A549 (cell line): ENCODE results near the gene TMEM214. TPM values are rescaled to one million over a fixed set of nuclear protein-coding genes. Genes with fewer than 3 reads are reported as not detected.

Experiments used
- ATAC-seq, 2 experiments: fragments of 200-7000 bp in 1 of 2; fragments of >200 bp in 1 of 2; cut with Nextera tagmentation in 1 of 2; cut with Tn5 transposase in 1 of 2; 3 replicates each; pipeline versions ENCODE4 v1.8.0 to v1.9.1; 2018 to 2020; ENCODE audit warnings: mild to moderate bottlenecking in 1 of 2, moderate library complexity in 1 of 2
- CTCF ChIA-PET: fragments of 300-600 bp; sonication (Branson Sonifier 250); formaldehyde crosslinking; extraction: SDS; loops from one replicate; lab custom pipeline; 2021; ENCODE audit warnings: antibody characterized with exemption, inconsistent platforms; lab: Yijun Ruan, JAX
- POLR2A ChIA-PET: fragments of 350-600 bp; formaldehyde crosslinking; extraction: SDS; loops from one replicate; lab custom pipeline; 2021; ENCODE audit warnings: antibody characterized with exemption, inconsistent platforms; lab: Yijun Ruan, JAX
- DNase-seq, 2 experiments: peaks; one replicate each; pipeline versions ENCODE4 v3.0.0 to v3.0.0-alpha.2; 2011 to 2016; ENCODE audit warnings: low read depth in 1 of 2, low spot score in 1 of 2
- FAIRE-seq: peaks from 2 replicates; lab custom pipeline; 2011; peaks lifted over from hg19 to GRCh38; lab: Jason Lieb, UNC
- H3K27ac ChIP-seq, 2 experiments: fragments of >200 bp; sonication (Bioruptor Twin); formaldehyde crosslinking; 3 replicates each; pipeline ENCODE4 v1.5.1; 2016 to 2017
- H3K4me1 ChIP-seq: fragments of >200 bp; sonication (Bioruptor Twin); formaldehyde crosslinking; 3 replicates; pipeline ENCODE4 v1.6.1; 2016
- H3K4me2 ChIP-seq: fragments of >200 bp; sonication (Bioruptor Twin); formaldehyde crosslinking; 3 replicates; pipeline ENCODE4 v1.6.1; 2016
- H3K4me3 ChIP-seq: fragments of >200 bp; sonication (Bioruptor Twin); formaldehyde crosslinking; 3 replicates; pipeline ENCODE4 v1.5.1; 2016
- H3K9me3 ChIP-seq: fragments of >200 bp; sonication (Bioruptor Twin); formaldehyde crosslinking; 3 replicates; pipeline ENCODE4 v1.6.1; 2016
- BHLHE40 ChIP-seq: IDR thresholded peaks from 2 replicates; pipeline ENCODE4 v1.6.1; 2012; ENCODE audit warnings: low read depth, low read length, inconsistent platforms
- CEBPB ChIP-seq, 2 experiments: fragments of >200 bp in 1 of 2; sonication (Bioruptor Twin) in 1 of 2; formaldehyde crosslinking in 1 of 2; IDR thresholded peaks; 2 replicates each; pipeline ENCODE4 v1.6.1; 2012 to 2016
- CTCF ChIP-seq: fragments of >200 bp; sonication (Bioruptor Twin); formaldehyde crosslinking; IDR thresholded peaks from 3 replicates; pipeline ENCODE4 v1.5.1; 2016
- EHMT2 ChIP-seq: fragments of 200-600 bp; sonication (generic); IDR thresholded peaks from 2 replicates; pipeline ENCODE4 v1.6.1; 2016; ENCODE audit warnings: antibody characterized with exemption, low read depth, mild to moderate bottlenecking, moderate library complexity
- ELK1 ChIP-seq: fragments of 150-350 bp; IDR thresholded peaks from 2 replicates; pipeline ENCODE4 v1.6.1; 2014; ENCODE audit warnings: low read depth, mild to moderate bottlenecking, low read length
- FOSL2 ChIP-seq, 2 experiments: fragments of 450-650 bp in 1 of 2; fragments of >200 bp in 1 of 2; sonication (Bioruptor Twin) in 1 of 2; formaldehyde crosslinking; IDR thresholded peaks; 2 replicates each; pipeline versions ENCODE4 v1.5.0 to v1.6.1; 2016 to 2020; ENCODE audit warnings: mild to moderate bottlenecking in 1 of 2, moderate library complexity in 1 of 2
- HDAC2 ChIP-seq: fragments of 200-600 bp; sonication (generic); IDR thresholded peaks from 2 replicates; pipeline ENCODE4 v1.6.1; 2016
- HES2 ChIP-seq: fragments of >200 bp; sonication (Bioruptor Twin); formaldehyde crosslinking; IDR thresholded peaks from 2 replicates; pipeline ENCODE4 v1.6.1; 2016
- HEYL ChIP-seq: fragments of 250-450 bp; sonication (Bioruptor Pico); IDR thresholded peaks from 2 replicates; pipeline ENCODE4 v1.8.0; 2021; ENCODE audit warnings: mild to moderate bottlenecking, moderate library complexity
- HMGXB4 ChIP-seq: fragments of 250-450 bp; sonication (Bioruptor Pico); IDR thresholded peaks from 2 replicates; pipeline ENCODE4 v1.5.0; 2021; ENCODE audit warnings: mild to moderate bottlenecking, moderate library complexity, borderline replicate concordance
- KDM1A ChIP-seq: fragments of 200-600 bp; sonication (generic); IDR thresholded peaks from 2 replicates; pipeline ENCODE4 v1.6.1; 2016; ENCODE audit warnings: low read depth, mild to moderate bottlenecking
- MAFK ChIP-seq: fragments of 450-650 bp; IDR thresholded peaks from 2 replicates; pipeline ENCODE4 v1.6.1; 2014; ENCODE audit not compliant: partially characterized antibody
- MYC ChIP-seq: IDR thresholded peaks from 2 replicates; pipeline ENCODE4 v1.6.1; 2012; ENCODE audit warnings: mild to moderate bottlenecking, inconsistent platforms, low read length, improper control_type of control experiment, borderline replicate concordance
- NR3C1 ChIP-seq: fragments of >200 bp; sonication (Bioruptor Twin); formaldehyde crosslinking; IDR thresholded peaks from 3 replicates; pipeline ENCODE4 v1.6.1; 2017
- POLR2A ChIP-seq: IDR thresholded peaks from 2 replicates; pipeline ENCODE4 v1.6.1; 2012; ENCODE audit warnings: mild to moderate bottlenecking, low read length
- RARB ChIP-seq: fragments of 250-450 bp; sonication (Bioruptor Pico); IDR thresholded peaks from 2 replicates; pipeline ENCODE4 v1.8.0; 2021; ENCODE audit warnings: mild to moderate bottlenecking, moderate library complexity
- RCOR1 ChIP-seq: fragments of 150-350 bp; IDR thresholded peaks from 2 replicates; pipeline ENCODE4 v1.6.1; 2014; ENCODE audit warnings: antibody characterized with exemption, low read length, low read depth
- RNF2 ChIP-seq: fragments of 200-600 bp; sonication (generic); IDR thresholded peaks from 2 replicates; pipeline ENCODE4 v1.6.1; 2016; ENCODE audit warnings: low read depth, mild to moderate bottlenecking, antibody characterized with exemption, moderate library complexity, borderline replicate concordance
- TFCP2L1 ChIP-seq: fragments of 250-450 bp; sonication (Bioruptor Pico); IDR thresholded peaks from 2 replicates; pipeline ENCODE4 v1.5.0; 2021; ENCODE audit warnings: mild to moderate bottlenecking
- TP53 ChIP-seq: fragments of 250-450 bp; sonication (Bioruptor Pico); IDR thresholded peaks from 2 replicates; pipeline ENCODE4 v1.5.0; 2021; ENCODE audit warnings: mild to moderate bottlenecking, moderate library complexity
- ZFP36 ChIP-seq: fragments of 450-650 bp; IDR thresholded peaks from 2 replicates; pipeline ENCODE4 v1.6.1; 2014; ENCODE audit warnings: borderline replicate concordance; ENCODE audit not compliant: partially characterized antibody
- ZNF302 ChIP-seq: fragments of 250-450 bp; sonication (Bioruptor Pico); IDR thresholded peaks from 2 replicates; pipeline ENCODE4 v1.9.0; 2021; ENCODE audit warnings: inconsistent platforms, mild to moderate bottlenecking, moderate library complexity
- ZSCAN20 ChIP-seq: fragments of 250-450 bp; sonication (Bioruptor Pico); IDR thresholded peaks from 2 replicates; pipeline ENCODE4 v1.8.0; 2022; ENCODE audit warnings: mild to moderate bottlenecking, moderate library complexity
- WGBS: methylation state at CpG from one replicate; pipeline ENCODE4 v1.1.6; 2017; ENCODE audit errors: missing lambda C conversion rate; 5-methylcytosine and 5-hydroxymethylcytosine counted together
- polyA plus RNA-seq, 4 experiments: library from polyadenylated mRNA; depleted of rRNA in 3 of 4; stranded (reverse); fragments of >200 nt; fragmentation: RNase III in 1 of 4; extraction: RNeasy Plus Mini Kit Qiagen cat#74134 plus additional on column Dnase treatment in 1 of 4; gene quantifications; 2 replicates in 3 of 4; 3 replicates in 1 of 4; pipeline ENCODE4 v1.2.3, GENCODE V29; 2011 to 2017
- TF ChIP-seq, protein P1 (sequence below): IDR thresholded peaks from 2 replicates; pipeline ENCODE4 v1.6.1; 2012
- TF ChIP-seq, protein P2 (sequence below): fragments of 200-600 bp; sonication (generic); IDR thresholded peaks from 2 replicates; pipeline ENCODE4 v1.6.1; 2016; ENCODE audit warnings: antibody characterized with exemption, mild to moderate bottlenecking, moderate library complexity

The TMEM214 gene
- polyA plus RNA-seq, 2 of the 4 experiments (the other 2 are of a cell fraction): 54.3 to 74.9 TPM

GRCh38 chr2:27050281-27050995 is 17.7 kb downstream of the TMEM214 start (continued):
- peak; percentile 87 for TF ChIP-seq HMGXB4 (CRISPR knock-in tag)
- TF ChIP-seq ZSCAN20: no peak
- TF ChIP-seq KDM1A: no peak
- peak; percentile 22 for TF ChIP-seq MAFK
- TF ChIP-seq EHMT2: no peak
- peak; percentile 97 for TF ChIP-seq POLR2A
- TF ChIP-seq, protein P1, sequence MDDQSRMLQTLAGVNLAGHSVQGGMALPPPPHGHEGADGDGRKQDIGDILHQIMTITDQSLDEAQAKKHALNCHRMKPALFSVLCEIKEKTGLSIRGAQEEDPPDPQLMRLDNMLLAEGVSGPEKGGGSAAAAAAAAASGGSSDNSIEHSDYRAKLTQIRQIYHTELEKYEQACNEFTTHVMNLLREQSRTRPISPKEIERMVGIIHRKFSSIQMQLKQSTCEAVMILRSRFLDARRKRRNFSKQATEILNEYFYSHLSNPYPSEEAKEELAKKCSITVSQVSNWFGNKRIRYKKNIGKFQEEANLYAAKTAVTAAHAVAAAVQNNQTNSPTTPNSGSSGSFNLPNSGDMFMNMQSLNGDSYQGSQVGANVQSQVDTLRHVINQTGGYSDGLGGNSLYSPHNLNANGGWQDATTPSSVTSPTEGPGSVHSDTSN: no peak; the same call in 1 of the 2 replicates
- 0 out of 2 replicates have a peak, but pooled peaks have one; percentile 29 for TF ChIP-seq HDAC2
- peak in 1 of 2 experiments; percentile 45; a peak in 1 of 4 replicates for TF ChIP-seq CEBPB (IDR thresholded peaks at IDR 0.05)
- peak; percentile 94 for TF ChIP-seq TP53
- no peak for TF ChIP-seq HEYL (CRISPR knock-in tag)
- no peak for TF ChIP-seq FOSL2 (IDR thresholded peaks at IDR 0.05)
- peak; percentile 36 for TF ChIP-seq FOSL2 (CRISPR knock-in tag; IDR thresholded peaks at IDR 0.05)
- no peak for TF ChIP-seq NR3C1
- peak; percentile 84; the same call in 1 of the 2 replicates for TF ChIP-seq RNF2
- peak; percentile 6 for TF ChIP-seq TFCP2L1 (CRISPR knock-in tag)

DNA sequence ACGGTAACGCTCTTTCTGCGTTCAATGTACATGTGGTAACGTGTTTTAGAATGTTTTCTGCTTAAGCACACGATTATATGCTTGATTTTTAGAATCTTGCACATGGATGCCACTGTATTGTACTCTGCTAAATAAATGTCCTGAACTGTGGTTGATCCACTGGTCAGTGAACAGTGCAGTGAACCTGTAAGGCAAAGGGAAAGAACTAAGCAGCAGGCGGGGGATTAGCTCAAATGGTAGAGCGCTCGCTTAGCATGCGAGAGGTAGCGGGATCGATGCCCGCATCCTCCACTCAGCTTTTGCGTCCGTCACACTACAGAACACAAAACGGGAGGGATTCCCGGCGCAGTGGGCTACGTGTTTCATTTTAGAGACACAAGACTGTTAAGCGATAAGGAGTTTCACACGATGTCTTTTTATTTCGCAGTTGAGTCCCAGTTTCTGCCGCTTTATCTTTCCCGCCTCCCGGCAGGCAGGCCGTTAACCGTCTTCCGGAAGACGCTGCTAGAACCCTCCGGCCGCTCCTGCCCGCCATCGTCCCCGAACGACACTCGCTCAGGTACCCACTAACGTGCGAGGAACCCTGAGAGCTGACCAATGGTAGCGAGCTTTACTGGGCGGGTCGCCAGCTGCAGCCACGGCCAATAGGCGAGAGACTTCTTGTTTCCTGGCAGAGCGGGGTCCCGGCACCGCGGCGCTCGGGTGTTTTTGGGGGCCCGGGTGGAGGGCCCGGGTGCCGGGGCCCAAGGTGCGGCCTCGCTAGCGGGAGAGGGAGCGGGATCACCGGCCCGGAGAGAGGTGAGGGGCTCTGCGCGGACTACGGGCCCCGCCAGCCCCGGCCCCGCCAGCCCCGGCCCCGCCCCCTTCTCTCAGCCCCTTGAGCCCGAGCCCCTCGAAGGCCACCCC is 18.5 kb downstream of the TMEM214 start, which contains the start of gene AGBL5:
AGBL5 (plus strand) TSS at position 673 of the 906 bp plus-strand sequence. CDS start 1,291 bp downstream, outside the sequence.
- CTCF ChIA-PET: interaction anchor here (0.6 to 13.5 kb wide), 21 partner anchors 9 to 252 kb away, joined by 3 to 143 read pairs (median 5); partner anchors contain the start of genes OST4 and TMEM214
- peaks cover 13% of the 10 kb centered on the region; the same call in 2 of the 3 replicates for H3K4me1 ChIP-seq
- under 1% methylated on average over 46 of the region's 67 CpGs for WGBS
- peak; percentile 95 for TF ChIP-seq RARB (CRISPR knock-in tag)
- peak; percentile 58; the same call in 1 of the 2 replicates for TF ChIP-seq MYC
- TF ChIP-seq RCOR1: peak; percentile 77; the same call in 1 of the 2 replicates
- no peak for TF ChIP-seq CTCF
- TF ChIP-seq HEYL (CRISPR knock-in tag): no peak
- TF ChIP-seq EHMT2: no peak
- no peak for TF ChIP-seq BHLHE40
- TF ChIP-seq ELK1: no peak
- TF ChIP-seq ZFP36: no peak
- no peak for TF ChIP-seq ZNF302 (CRISPR knock-in tag)
- no peak for TF ChIP-seq HES2
- TF ChIP-seq, protein P2, sequence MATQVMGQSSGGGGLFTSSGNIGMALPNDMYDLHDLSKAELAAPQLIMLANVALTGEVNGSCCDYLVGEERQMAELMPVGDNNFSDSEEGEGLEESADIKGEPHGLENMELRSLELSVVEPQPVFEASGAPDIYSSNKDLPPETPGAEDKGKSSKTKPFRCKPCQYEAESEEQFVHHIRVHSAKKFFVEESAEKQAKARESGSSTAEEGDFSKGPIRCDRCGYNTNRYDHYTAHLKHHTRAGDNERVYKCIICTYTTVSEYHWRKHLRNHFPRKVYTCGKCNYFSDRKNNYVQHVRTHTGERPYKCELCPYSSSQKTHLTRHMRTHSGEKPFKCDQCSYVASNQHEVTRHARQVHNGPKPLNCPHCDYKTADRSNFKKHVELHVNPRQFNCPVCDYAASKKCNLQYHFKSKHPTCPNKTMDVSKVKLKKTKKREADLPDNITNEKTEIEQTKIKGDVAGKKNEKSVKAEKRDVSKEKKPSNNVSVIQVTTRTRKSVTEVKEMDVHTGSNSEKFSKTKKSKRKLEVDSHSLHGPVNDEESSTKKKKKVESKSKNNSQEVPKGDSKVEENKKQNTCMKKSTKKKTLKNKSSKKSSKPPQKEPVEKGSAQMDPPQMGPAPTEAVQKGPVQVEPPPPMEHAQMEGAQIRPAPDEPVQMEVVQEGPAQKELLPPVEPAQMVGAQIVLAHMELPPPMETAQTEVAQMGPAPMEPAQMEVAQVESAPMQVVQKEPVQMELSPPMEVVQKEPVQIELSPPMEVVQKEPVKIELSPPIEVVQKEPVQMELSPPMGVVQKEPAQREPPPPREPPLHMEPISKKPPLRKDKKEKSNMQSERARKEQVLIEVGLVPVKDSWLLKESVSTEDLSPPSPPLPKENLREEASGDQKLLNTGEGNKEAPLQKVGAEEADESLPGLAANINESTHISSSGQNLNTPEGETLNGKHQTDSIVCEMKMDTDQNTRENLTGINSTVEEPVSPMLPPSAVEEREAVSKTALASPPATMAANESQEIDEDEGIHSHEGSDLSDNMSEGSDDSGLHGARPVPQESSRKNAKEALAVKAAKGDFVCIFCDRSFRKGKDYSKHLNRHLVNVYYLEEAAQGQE: no peak

More for the DNA sequence above, 18.5 kb downstream of the TMEM214 start, which contains the start of gene AGBL5:
- ATAC-seq (peak; percentile 74 to 82), FAIRE-seq (peak; percentile 18), DNase-seq (peak; percentile 98 to 100)
- Histone ChIP-seq H3K4me2 (peak within 1 kb of the TSS; percentile 89), H3K9me3 (no peaks in the 10 kb centered on the region), H3K27ac (peak within 1 kb of the TSS; percentile 83 to 93), H3K4me3 (peak within 1 kb of the TSS; percentile 86)
- POLR2A ChIA-PET: interaction anchor here (0.7 to 3.3 kb wide), 18 partner anchors 10 to 331 kb away, joined by 3 to 37 read pairs (median 6); partner anchors contain the start of genes KHK, OST4 and TMEM214
